ENCODE data around the gene PHB1. TPM values are rescaled to one million over a fixed set of nuclear protein-coding genes. Genes with fewer than 3 reads are reported as not detected.
"Not testable (repeated sequence)": the region's sequence is repeated elsewhere in the genome, so short reads cannot be mapped to it uniquely, and the experiment has no call there.

The PHB1 gene
- total and polyA plus RNA-seq, 2 experiments from 2014 or later: 134 to 337 TPM

GRCh38 chr17:49422714-49423113 is 8.0 kb upstream of the PHB1 start:
- TF ChIP-seq CTCF (IDR thresholded peaks at IDR 0.05; ENCODE audit: low read depth, low read length): no peak
- Histone ChIP-seq H3K4me1 (ENCODE audit: low read depth) (no peaks in the 10 kb centered on the region), H3K9me3 (ENCODE audit: low read depth) (no peaks in the 10 kb centered on the region), H3K4me3 (no peak overlapping the region), H3K36me3 (no peaks in the 10 kb centered on the region), H3K27me3 (no peaks in the 10 kb centered on the region), H3K27ac (no peak overlapping the region)
- no peak for DNase-seq (ENCODE audit: low read depth in 1 of 2, low spot score in 1 of 2)

GRCh38 chr17:49419761-49420160 is 5.1 kb upstream of the PHB1 start:
- not testable (repeated sequence) for H3K27ac ChIP-seq; H3K9me3 ChIP-seq (ENCODE audit: low read depth); DNase-seq (ENCODE audit: low read depth in 1 of 2, low spot score in 1 of 2); H3K27me3 ChIP-seq; H3K36me3 ChIP-seq; H3K4me1 ChIP-seq (ENCODE audit: low read depth); H3K4me3 ChIP-seq

GRCh38 chr17:49418754-49419740 is 4.4 kb upstream of the PHB1 start:
- H3K36me3 ChIP-seq; H3K27ac ChIP-seq; H3K4me3 ChIP-seq; H3K27me3 ChIP-seq; H3K4me1 ChIP-seq (ENCODE audit: low read depth); DNase-seq (ENCODE audit: low read depth in 1 of 2, low spot score in 1 of 2); H3K9me3 ChIP-seq (ENCODE audit: low read depth): not testable (repeated sequence)

- TF ChIP-seq CTCF (IDR thresholded peaks at IDR 0.05; ENCODE audit: low read depth, low read length): no peak
- peak overlapping the region; percentile 62 for H3K27ac ChIP-seq
- H3K9me3 ChIP-seq (ENCODE audit: low read depth): no peaks in the 10 kb centered on the region
These were observed 436 bp downstream of the PHB1 start for GRCh38 chr17:49414271-49414621.

GRCh38 chr17:49409066-49409465 is 5.6 kb downstream of the PHB1 start:
- Histone ChIP-seq H3K27me3 (no peaks in the 10 kb centered on the region), H3K9me3 (ENCODE audit: low read depth) (no peaks in the 10 kb centered on the region)

More at GRCh38 chr17:49414271-49414621, 436 bp downstream of the PHB1 start:
- peaks cover 19% of the 10 kb centered on the region for H3K36me3 ChIP-seq
- peak overlapping the region; percentile 97 for H3K4me3 ChIP-seq
- no peaks in the 10 kb centered on the region for H3K27me3 ChIP-seq
- H3K4me1 ChIP-seq (ENCODE audit: low read depth): peaks cover 4% of the 10 kb centered on the region
- peak in 1 of 2 donors; percentile 12 for DNase-seq (ENCODE audit: low read depth in 1 of 2, low spot score in 1 of 2)

GRCh38 chr17:49407981-49408501 is 6.6 kb downstream of the PHB1 start:
- Histone ChIP-seq H3K4me1 (ENCODE audit: low read depth) (no peaks in the 10 kb centered on the region), H3K27me3 (no peaks in the 10 kb centered on the region), H3K4me3 (no peak overlapping the region), H3K9me3 (ENCODE audit: low read depth) (no peaks in the 10 kb centered on the region), H3K27ac (no peak overlapping the region), H3K36me3 (peaks cover 51% of the 10 kb centered on the region)
- TF ChIP-seq CTCF (IDR thresholded peaks at IDR 0.05; ENCODE audit: low read depth, low read length): peak; percentile 77
- peak; percentile 62 to 90 for DNase-seq (ENCODE audit: low read depth in 1 of 2, low spot score in 1 of 2)

More at GRCh38 chr17:49409066-49409465, 5.6 kb downstream of the PHB1 start:
- DNase-seq (ENCODE audit: low read depth in 1 of 2, low spot score in 1 of 2): no peak
- Histone ChIP-seq H3K27ac (no peak overlapping the region), H3K4me1 (ENCODE audit: low read depth) (peaks cover 4% of the 10 kb centered on the region), H3K4me3 (no peak overlapping the region), H3K36me3 (peaks cover 49% of the 10 kb centered on the region)
- TF ChIP-seq CTCF (IDR thresholded peaks at IDR 0.05; ENCODE audit: low read depth, low read length): no peak
